ENCODE results near the gene DCLK1. TPM values are rescaled to one million over a fixed set of nuclear protein-coding genes. Genes with fewer than 3 reads are reported as not detected.

DCLK1 gene
- total RNA-seq, 1 experiment from 2014 or later = not detected

- H3K4me1 ChIP-seq = no peaks in the 10 kb centered on the region
- no peak overlapping the region for H3K4me3 Mint-ChIP-seq (ENCODE audit: unreplicated experiment)
- H3K36me3 Mint-ChIP-seq (ENCODE audit: insufficient read depth, unreplicated experiment) = no peaks in the 10 kb centered on the region
- ChIA-PET CTCF (no interaction called here), POLR2A (no interaction called here)
- no peaks in the 10 kb centered on the region; the same call in 1 of the 2 replicates for H3K9me3 ChIP-seq
- no peak overlapping the region for H3K4me3 ChIP-seq (ENCODE audit: low read depth, low read length)
- H3K27me3 ChIP-seq (replicated peaks; ENCODE audit: control insufficient read depth, insufficient read depth, low read length) = no peaks in the 10 kb centered on the region
- no peaks in the 10 kb centered on the region for H3K36me3 ChIP-seq (ENCODE audit: control insufficient read depth, insufficient read depth, low read length)
- DNase-seq = no peak
- BruUV-seq (replicated peaks) = no TSS peak
- no peaks in the 10 kb centered on the region for H3K9me3 Mint-ChIP-seq (ENCODE audit: unreplicated experiment)
- peaks cover 9% of the 10 kb centered on the region for H3K27me3 Mint-ChIP-seq (ENCODE audit: insufficient read depth, unreplicated experiment)
- intact Hi-C loops (cut with micrococcal nuclease; ENCODE audit: unreplicated experiment) = no loop called here
- TF ChIP-seq CTCF (IDR thresholded peaks at IDR 0.05; ENCODE audit: insufficient read depth in 1 of 2, low read depth in 1 of 2, low read length in 1 of 2, severe bottlenecking in 1 of 2, unreplicated experiment in 1 of 2) = no peak
- no peaks in the 10 kb centered on the region for H3K4me1 Mint-ChIP-seq (ENCODE audit: low read depth, unreplicated experiment)
- no peak overlapping the region for H3K27ac Mint-ChIP-seq (ENCODE audit: unreplicated experiment)
Observed at GRCh38 chr13:35892837-35893814, 238.1 kb downstream of the DCLK1 start.

- no peak for DNase-seq
- H3K27me3 Mint-ChIP-seq (ENCODE audit: insufficient read depth, unreplicated experiment) = peaks cover 10% of the 10 kb centered on the region
- BruUV-seq (replicated peaks) = no TSS peak
- intact Hi-C loops (cut with micrococcal nuclease; ENCODE audit: unreplicated experiment) = no loop called here
- TF ChIP-seq CTCF (IDR thresholded peaks at IDR 0.05; ENCODE audit: insufficient read depth in 1 of 2, low read depth in 1 of 2, low read length in 1 of 2, severe bottlenecking in 1 of 2, unreplicated experiment in 1 of 2) = no peak
- H3K9me3 Mint-ChIP-seq (ENCODE audit: unreplicated experiment) = no peaks in the 10 kb centered on the region
- no peaks in the 10 kb centered on the region for H3K36me3 ChIP-seq (ENCODE audit: control insufficient read depth, insufficient read depth, low read length)
- POLR2A ChIA-PET = no interaction called here
- no peak overlapping the region for H3K27ac Mint-ChIP-seq (ENCODE audit: unreplicated experiment)
- H3K27me3 ChIP-seq (replicated peaks; ENCODE audit: control insufficient read depth, insufficient read depth, low read length) = no peaks in the 10 kb centered on the region
- CTCF ChIA-PET = no interaction called here
- no peaks in the 10 kb centered on the region for H3K4me1 ChIP-seq
- no peaks in the 10 kb centered on the region for H3K9me3 ChIP-seq
- no peaks in the 10 kb centered on the region for H3K4me1 Mint-ChIP-seq (ENCODE audit: low read depth, unreplicated experiment)
- no peaks in the 10 kb centered on the region for H3K36me3 Mint-ChIP-seq (ENCODE audit: insufficient read depth, unreplicated experiment)
- H3K4me3 ChIP-seq (ENCODE audit: low read depth, low read length) = no peak overlapping the region
- H3K4me3 Mint-ChIP-seq (ENCODE audit: unreplicated experiment) = no peak overlapping the region
Observed at GRCh38 chr13:35891507-35892441, 239.4 kb downstream of the DCLK1 start.

GRCh38 chr13:35889560-35889959 is 241.6 kb downstream of the DCLK1 start:
- no TSS peak for BruUV-seq (replicated peaks)
- H3K4me3 Mint-ChIP-seq (ENCODE audit: unreplicated experiment) = no peak overlapping the region
- no peaks in the 10 kb centered on the region for H3K36me3 Mint-ChIP-seq (ENCODE audit: insufficient read depth, unreplicated experiment)
- Histone ChIP-seq H3K27me3 (replicated peaks; ENCODE audit: control insufficient read depth, insufficient read depth, low read length) (no peaks in the 10 kb centered on the region), H3K9me3 (no peaks in the 10 kb centered on the region), H3K4me3 (ENCODE audit: low read depth, low read length) (no peak overlapping the region), H3K4me1 (no peaks in the 10 kb centered on the region), H3K36me3 (ENCODE audit: control insufficient read depth, insufficient read depth, low read length) (no peaks in the 10 kb centered on the region)
- no peaks in the 10 kb centered on the region for H3K9me3 Mint-ChIP-seq (ENCODE audit: unreplicated experiment)
- ChIA-PET CTCF (no interaction called here), POLR2A (no interaction called here)
- no peak for DNase-seq
- TF ChIP-seq CTCF (IDR thresholded peaks at IDR 0.05; ENCODE audit: insufficient read depth in 1 of 2, low read depth in 1 of 2, low read length in 1 of 2, severe bottlenecking in 1 of 2, unreplicated experiment in 1 of 2) = no peak
- peaks cover 10% of the 10 kb centered on the region for H3K27me3 Mint-ChIP-seq (ENCODE audit: insufficient read depth, unreplicated experiment)
- no peaks in the 10 kb centered on the region for H3K4me1 Mint-ChIP-seq (ENCODE audit: low read depth, unreplicated experiment)
- intact Hi-C loops (cut with micrococcal nuclease; ENCODE audit: unreplicated experiment) = no loop called here
- H3K27ac Mint-ChIP-seq (ENCODE audit: unreplicated experiment) = no peak overlapping the region
